PC-3 (cell line): ENCODE measurements around the gene SEC63. TPM values are rescaled to one million over a fixed set of nuclear protein-coding genes. Genes with fewer than 3 reads are reported as not detected.
A peak's percentile ranks its signal among the peaks of the same experiment; 100 is the strongest.

ENCODE experiments used
- ATAC-seq: fragments of 200-7000 bp; cut with Tn5 transposase; 2 replicates; pipeline ENCODE4 v1.9.1; 2020; ENCODE audit warnings: mild to moderate bottlenecking, moderate library complexity
- BruUV-seq: library from RNA; stranded (reverse); fragments of 400-500 nt; replicated peaks from 2 replicates; lab custom pipeline; 2021; lab: Mats Ljungman, UMichigan
- CTCF ChIA-PET: fragments of 300-600 bp; sonication (Branson Sonifier 250); formaldehyde crosslinking; loops from one replicate; lab custom pipeline; 2022; ENCODE audit warnings: antibody characterized with exemption; lab: Charles Lee
- POLR2A ChIA-PET: fragments of 300-600 bp; sonication (Branson Sonifier 250); formaldehyde crosslinking; loops from one replicate; lab custom pipeline; 2022; ENCODE audit warnings: antibody characterized with exemption; ENCODE audit not compliant: unreplicated experiment; lab: Charles Lee
- DNase-seq: peaks from one replicate; pipeline ENCODE4 v3.0.0-alpha.2; 2015
- H2AFZ ChIP-seq: fragments of 300-600 bp; sonication (generic); 2 replicates; pipeline ENCODE4 v1.6.0; 2016; ENCODE audit warnings: antibody characterized with exemption, low read length
- H3F3A ChIP-seq: fragments of 300-600 bp; sonication (generic); one replicate; pipeline ENCODE4 v1.6.0; 2017; ENCODE audit warnings: antibody characterized with exemption, low read length, control low read depth, mild to moderate bottlenecking; ENCODE audit not compliant: unreplicated experiment
- H3K27ac ChIP-seq: fragments of 300-600 bp; sonication (generic); 2 replicates; pipeline ENCODE4 v1.5.1; 2016; ENCODE audit warnings: mild to moderate bottlenecking, low read length
- H3K27me3 ChIP-seq: fragments of 300-600 bp; sonication (generic); 2 replicates; pipeline ENCODE4 v1.6.1; 2016; ENCODE audit warnings: low read length, mixed read lengths
- H3K36me3 ChIP-seq: fragments of 300-600 bp; sonication (generic); 2 replicates; pipeline ENCODE4 v1.6.1; 2016; ENCODE audit warnings: low read depth, mixed run types, low read length, mixed read lengths
- H3K4me1 ChIP-seq: fragments of 300-600 bp; sonication (generic); 2 replicates; pipeline ENCODE4 v1.5.1; 2016; ENCODE audit warnings: low read length; ENCODE audit not compliant: insufficient read depth
- H3K4me2 ChIP-seq: fragments of 300-600 bp; sonication (generic); 2 replicates; pipeline ENCODE4 v1.6.0; 2016; ENCODE audit warnings: low read length
- H3K4me3 ChIP-seq: fragments of 300-600 bp; sonication (generic); 2 replicates; pipeline ENCODE4 v1.5.1; 2016; ENCODE audit warnings: mild to moderate bottlenecking, low read length, mixed read lengths
- H3K79me2 ChIP-seq: fragments of 300-600 bp; sonication (generic); 2 replicates; pipeline ENCODE4 v1.6.1; 2017; ENCODE audit warnings: low read length, mixed read lengths
- H3K9ac ChIP-seq: fragments of 300-600 bp; sonication (generic); 2 replicates; pipeline ENCODE4 v1.6.0; 2016; ENCODE audit warnings: mild to moderate bottlenecking, low read length
- H3K9me2 ChIP-seq: fragments of 300-600 bp; sonication (generic); replicated peaks from 2 replicates; pipeline ENCODE4 v1.6.1; 2016; ENCODE audit warnings: mixed run types, low read length, mixed read lengths
- H3K9me3 ChIP-seq: fragments of 300-600 bp; sonication (generic); 2 replicates; pipeline ENCODE4 v1.6.1; 2016; ENCODE audit warnings: low read length, mixed read lengths
- H4K20me1 ChIP-seq: fragments of 300-600 bp; sonication (generic); 2 replicates; pipeline ENCODE4 v1.6.1; 2016; ENCODE audit warnings: low read length, mixed read lengths
- EZH2 ChIP-seq: fragments of 300-600 bp; sonication (generic); IDR thresholded peaks from one replicate; pipeline ENCODE4 v1.6.1; 2017; ENCODE audit warnings: antibody characterized with exemption, mild to moderate bottlenecking, low read length; ENCODE audit not compliant: unreplicated experiment
- EZH2phosphoT487 ChIP-seq: fragments of 300-600 bp; sonication (generic); IDR thresholded peaks from 2 replicates; pipeline ENCODE4 v1.6.1; 2018; ENCODE audit warnings: mild to moderate bottlenecking, antibody characterized with exemption, low read length, borderline replicate concordance
- intact Hi-C: fragments of 100-400 bp; cut with micrococcal nuclease; formaldehyde crosslinking; loops from 2 replicates; pipeline ENCODE4 v1.9.0; 2023
- total RNA-seq: library from RNA; depleted of rRNA; stranded (reverse); fragments of >200 nt; gene quantifications from 2 replicates; pipeline ENCODE4 v1.2.3, GENCODE V29; 2014
- TF ChIP-seq, protein P1 (sequence below): fragments of 300-600 bp; sonication (generic); conservative IDR thresholded peaks from 2 replicates; pipeline ENCODE4 v1.5.1; 2017; ENCODE audit warnings: antibody characterized with exemption, low read depth, mild to moderate bottlenecking, low read length

SEC63 gene
- total RNA-seq, 1 experiment from 2014 or later = 12.2 TPM

DNA sequence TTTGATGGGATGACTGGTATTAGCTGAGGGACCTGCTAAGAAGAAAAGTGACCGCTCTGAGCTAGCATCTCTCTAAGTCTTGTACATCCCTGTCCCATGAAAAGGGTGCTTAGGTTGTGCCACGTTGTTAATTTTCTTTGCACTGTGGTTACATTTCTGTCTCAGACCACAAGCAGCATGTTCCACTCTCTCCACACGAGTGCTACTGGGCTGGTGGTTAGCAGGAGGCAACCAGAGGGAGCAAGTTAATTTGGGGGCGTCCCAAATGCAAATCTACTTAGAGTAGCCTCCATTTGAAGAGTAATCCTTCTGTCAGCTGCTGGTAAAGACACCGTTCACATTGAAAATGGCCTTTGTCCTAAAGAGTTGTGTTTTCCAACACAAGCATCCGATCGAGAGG is 130.5 kb downstream of the SEC63 start:
- no peak overlapping the region for H2AFZ ChIP-seq
- H3K4me1 ChIP-seq = no peaks in the 10 kb centered on the region
- no peak for TF ChIP-seq EZH2phosphoT487
- no peak for TF ChIP-seq EZH2
- TF ChIP-seq, protein P1, sequence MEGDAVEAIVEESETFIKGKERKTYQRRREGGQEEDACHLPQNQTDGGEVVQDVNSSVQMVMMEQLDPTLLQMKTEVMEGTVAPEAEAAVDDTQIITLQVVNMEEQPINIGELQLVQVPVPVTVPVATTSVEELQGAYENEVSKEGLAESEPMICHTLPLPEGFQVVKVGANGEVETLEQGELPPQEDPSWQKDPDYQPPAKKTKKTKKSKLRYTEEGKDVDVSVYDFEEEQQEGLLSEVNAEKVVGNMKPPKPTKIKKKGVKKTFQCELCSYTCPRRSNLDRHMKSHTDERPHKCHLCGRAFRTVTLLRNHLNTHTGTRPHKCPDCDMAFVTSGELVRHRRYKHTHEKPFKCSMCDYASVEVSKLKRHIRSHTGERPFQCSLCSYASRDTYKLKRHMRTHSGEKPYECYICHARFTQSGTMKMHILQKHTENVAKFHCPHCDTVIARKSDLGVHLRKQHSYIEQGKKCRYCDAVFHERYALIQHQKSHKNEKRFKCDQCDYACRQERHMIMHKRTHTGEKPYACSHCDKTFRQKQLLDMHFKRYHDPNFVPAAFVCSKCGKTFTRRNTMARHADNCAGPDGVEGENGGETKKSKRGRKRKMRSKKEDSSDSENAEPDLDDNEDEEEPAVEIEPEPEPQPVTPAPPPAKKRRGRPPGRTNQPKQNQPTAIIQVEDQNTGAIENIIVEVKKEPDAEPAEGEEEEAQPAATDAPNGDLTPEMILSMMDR = no peak
- peaks cover 15% of the 10 kb centered on the region for H3K27me3 ChIP-seq
- no TSS peak for BruUV-seq
- no peak overlapping the region for H3K9ac ChIP-seq
- CTCF ChIA-PET = no interaction called here
- DNase-seq (no peak), ATAC-seq (no peak)
- intact Hi-C loops = no loop called here
- H3K27ac ChIP-seq = no peak overlapping the region
- no peaks in the 10 kb centered on the region for H3K9me3 ChIP-seq
- H4K20me1 ChIP-seq = no peaks in the 10 kb centered on the region
- H3K4me3 ChIP-seq = no peak overlapping the region
- no peak overlapping the region for H3K4me2 ChIP-seq
- H3K79me2 ChIP-seq = no peaks in the 10 kb centered on the region
- H3F3A ChIP-seq = no peaks in the 10 kb centered on the region
- POLR2A ChIA-PET = no interaction called here
- H3K9me2 ChIP-seq = no peaks in the 10 kb centered on the region
- no peaks in the 10 kb centered on the region for H3K36me3 ChIP-seq

DNA sequence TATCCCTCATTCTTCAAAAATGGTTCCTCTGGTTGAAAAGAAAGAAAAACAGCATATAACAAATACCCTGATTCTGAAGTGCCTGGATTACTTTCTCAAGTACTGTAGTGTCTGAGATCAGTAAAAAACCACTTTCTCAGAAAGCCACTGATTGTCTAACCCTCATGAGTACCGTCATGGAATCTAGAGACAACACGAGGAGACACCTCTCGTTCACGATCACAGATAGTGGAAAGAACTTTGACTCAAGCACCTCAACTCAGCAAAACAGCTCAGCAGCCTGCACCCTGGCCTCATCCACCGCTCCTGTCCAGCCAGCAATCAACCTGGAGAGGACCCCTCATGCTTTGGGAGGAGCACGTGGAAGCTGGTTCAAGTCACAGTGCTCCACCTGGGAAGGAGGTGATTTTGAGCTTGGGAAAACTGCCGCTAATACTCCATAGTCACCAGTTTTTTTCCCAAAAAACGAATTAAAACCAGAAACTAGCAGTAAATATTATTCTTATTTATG is 134.9 kb downstream of the SEC63 start:
- no peak overlapping the region for H3K4me2 ChIP-seq
- no peak overlapping the region for H3K4me3 ChIP-seq
- CTCF ChIA-PET = no interaction called here
- no peak overlapping the region for H3K27ac ChIP-seq
- POLR2A ChIA-PET = no interaction called here
- no peak for ATAC-seq
- no peak for DNase-seq
- H3K4me1 ChIP-seq = no peaks in the 10 kb centered on the region
- H3K9ac ChIP-seq = no peak overlapping the region
- no peaks in the 10 kb centered on the region for H4K20me1 ChIP-seq
- H3K79me2 ChIP-seq = no peaks in the 10 kb centered on the region
- H3F3A ChIP-seq = no peaks in the 10 kb centered on the region
- H3K9me3 ChIP-seq = no peaks in the 10 kb centered on the region
- peaks cover 42% of the 10 kb centered on the region for H3K27me3 ChIP-seq
- BruUV-seq = no TSS peak
- no peak overlapping the region for H2AFZ ChIP-seq
- no peaks in the 10 kb centered on the region for H3K9me2 ChIP-seq
- H3K36me3 ChIP-seq = no peaks in the 10 kb centered on the region
- TF ChIP-seq, protein P1 = no peak
- TF ChIP-seq EZH2phosphoT487 (no peak), EZH2 (no peak)
- intact Hi-C loops = no loop called here

DNA sequence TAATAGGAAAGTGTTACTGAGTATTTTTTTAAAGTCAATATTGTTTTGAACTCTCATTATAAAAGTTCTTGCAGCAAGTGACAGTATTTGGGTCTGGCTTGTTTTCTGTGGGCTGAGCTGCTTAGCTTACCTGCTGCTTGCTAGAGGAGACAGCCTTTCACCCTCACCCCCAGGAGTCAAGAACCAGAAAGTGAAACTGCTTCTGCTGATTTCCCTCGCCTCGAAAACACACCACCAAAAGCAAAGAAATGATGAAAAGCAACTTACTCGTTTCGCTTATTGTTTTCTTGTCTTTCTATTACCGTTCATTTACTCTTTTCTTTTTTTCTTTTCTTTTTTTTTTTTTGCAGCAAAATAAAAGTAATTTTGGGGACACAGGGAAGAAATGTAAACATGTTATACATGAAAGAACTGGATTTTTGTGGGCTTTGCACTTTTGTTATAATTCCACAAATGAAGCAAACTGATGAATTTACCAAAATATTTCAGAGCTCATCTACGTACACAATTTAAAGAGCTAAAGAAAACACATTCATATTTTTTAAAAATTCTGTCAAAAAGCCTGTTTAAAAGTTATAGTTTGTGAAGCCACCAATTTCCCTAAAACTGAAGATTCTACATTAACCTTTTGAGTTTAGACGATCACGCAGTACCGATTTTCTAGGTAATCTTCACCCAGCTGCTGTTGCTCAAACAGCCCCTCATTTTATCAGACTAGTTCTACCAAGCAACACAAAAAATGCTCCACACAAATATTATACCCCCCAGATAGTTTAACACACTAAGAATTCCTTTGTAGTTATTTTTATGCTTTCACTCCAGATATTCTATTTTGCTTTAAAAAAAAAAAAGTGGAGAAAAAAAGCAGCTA is 135.6 kb downstream of the SEC63 start:
- Histone ChIP-seq H3K4me1 (no peaks in the 10 kb centered on the region), H2AFZ (no peak overlapping the region), H4K20me1 (no peaks in the 10 kb centered on the region), H3K4me2 (peak overlapping the region; percentile 39), H3K79me2 (no peaks in the 10 kb centered on the region), H3K27me3 (peaks cover 42% of the 10 kb centered on the region), H3K9me2 (no peaks in the 10 kb centered on the region), H3K9ac (no peak overlapping the region), H3F3A (no peaks in the 10 kb centered on the region), H3K27ac (no peak overlapping the region), H3K9me3 (no peaks in the 10 kb centered on the region), H3K36me3 (no peaks in the 10 kb centered on the region), H3K4me3 (peak overlapping the region; percentile 24; the same call in 1 of the 2 replicates)
- BruUV-seq = no TSS peak
- no peak for DNase-seq
- POLR2A ChIA-PET = no interaction called here
- ATAC-seq = no peak
- no peak for TF ChIP-seq EZH2
- intact Hi-C loops = no loop called here
- CTCF ChIA-PET = no interaction called here
